GM12892 (cell line): ENCODE results near the gene RBBP7.

Experiments
- POLR2AphosphoS5 ChIP-seq: IDR thresholded peaks from 2 replicates; pipeline ENCODE4 v1.6.1; 2011; ENCODE audit warnings: low read depth, low read length, control low read depth
- TAF1 ChIP-seq: IDR thresholded peaks from 2 replicates; pipeline ENCODE4 v1.6.1; 2011; ENCODE audit warnings: low read depth, mild to moderate bottlenecking, control low read depth, low read length, borderline replicate concordance

DNA sequence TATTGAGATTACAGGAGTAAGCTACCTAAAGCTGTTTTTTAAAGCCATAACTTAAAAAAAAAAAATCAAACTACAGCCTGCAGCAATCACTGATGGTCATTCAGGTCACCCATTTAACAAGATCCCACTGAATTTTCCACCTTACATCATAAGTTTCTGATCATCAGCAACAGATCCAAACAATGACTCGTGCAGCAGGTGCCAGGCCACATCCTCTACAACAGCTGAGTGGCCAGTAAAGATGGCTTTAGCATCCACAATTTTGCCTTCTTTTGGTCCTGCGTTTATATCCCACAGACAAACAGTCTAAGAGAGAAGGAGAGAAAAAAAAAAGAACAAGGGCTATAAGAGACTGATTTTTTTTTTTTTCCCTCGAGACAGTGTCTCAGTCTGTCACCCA is 16.6 kb downstream of the RBBP7 start:
- TF ChIP-seq TAF1, result no peak
- TF ChIP-seq POLR2AphosphoS5, result no peak
